ENCODE results near the gene CERCAM. TPM values are rescaled to one million over a fixed set of nuclear protein-coding genes. Genes with fewer than 3 reads are reported as not detected.

CERCAM gene
- total RNA-seq, 1 donor from 2014 or later, result 9.3 TPM

GRCh38 chr9:128457207-128457606 lies 36.5 kb downstream of the CERCAM start:
- Mint-ChIP-seq H3K36me3 (ENCODE audit: low read depth) (peaks cover 31% of the 10 kb centered on the region), H3K9me3 (no peaks in the 10 kb centered on the region), H3K27me3 (ENCODE audit: low read depth) (no peaks in the 10 kb centered on the region), H3K27ac (peak overlapping the region; percentile 65), H3K4me1 (ENCODE audit: low read depth) (peaks cover 12% of the 10 kb centered on the region), H3K4me3 (ENCODE audit: low read depth) (peak overlapping the region; percentile 93)
- no peak for DNase-seq (ENCODE audit: low spot score)
- intact Hi-C loops (cut with micrococcal nuclease), result loop anchor here (5.0 kb wide), 1 partner anchor 95 kb away; the partner anchor contains the start of gene SPTAN1

DNA sequence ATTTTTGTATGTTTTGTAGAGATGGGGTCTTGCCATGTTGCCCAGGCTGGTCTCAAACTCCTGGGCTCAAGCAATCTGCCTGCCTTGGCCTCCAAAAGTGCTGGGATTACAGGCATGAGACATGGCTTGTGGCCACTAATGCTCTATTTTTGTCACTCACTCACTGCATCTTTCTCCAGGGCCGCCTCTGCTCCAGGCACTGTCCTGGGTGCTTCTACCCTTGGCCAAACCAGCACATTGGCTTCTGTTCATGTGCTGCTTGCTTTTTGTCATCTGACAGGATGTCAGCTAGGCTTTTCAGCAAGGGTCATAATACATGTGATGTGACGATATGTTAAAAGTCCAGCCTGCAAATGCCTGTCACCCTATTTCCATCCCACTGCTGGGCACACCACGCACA lies 38.4 kb downstream of the CERCAM start:
- Mint-ChIP-seq H3K4me1 (ENCODE audit: low read depth) (peaks cover 12% of the 10 kb centered on the region), H3K27ac (no peak overlapping the region), H3K27me3 (ENCODE audit: low read depth) (no peaks in the 10 kb centered on the region), H3K9me3 (no peaks in the 10 kb centered on the region), H3K36me3 (ENCODE audit: low read depth) (peaks cover 44% of the 10 kb centered on the region), H3K4me3 (ENCODE audit: low read depth) (peak overlapping the region; percentile 13)
- intact Hi-C loops (cut with micrococcal nuclease), result loop anchor here (5.0 kb wide), 1 partner anchor 93 kb away; the partner anchor contains the start of gene SPTAN1
- DNase-seq (ENCODE audit: low spot score), result no peak

DNA sequence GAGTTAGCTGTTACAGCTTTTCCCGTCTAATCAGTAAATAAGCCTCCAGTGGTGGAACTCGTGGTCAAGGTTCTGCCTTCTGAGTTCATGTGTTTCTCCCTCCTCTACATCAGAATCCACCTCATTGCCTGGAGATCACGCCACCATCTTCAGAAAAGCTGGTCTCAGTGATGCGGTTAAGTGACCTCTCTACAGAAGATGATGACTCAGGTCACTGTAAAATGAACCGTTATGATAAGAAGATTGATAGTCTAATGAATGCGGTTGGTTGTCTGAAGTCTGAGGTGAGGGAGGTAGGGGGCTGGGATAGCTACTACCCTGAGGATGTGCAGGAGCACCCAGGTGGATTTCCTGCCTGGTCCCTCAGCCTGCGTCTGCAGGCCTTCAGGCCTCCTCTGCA lies 48.4 kb downstream of the CERCAM start:
- intact Hi-C loops (cut with micrococcal nuclease), result no loop called here
- Mint-ChIP-seq H3K4me1 (ENCODE audit: low read depth) (no peaks in the 10 kb centered on the region), H3K36me3 (ENCODE audit: low read depth) (peaks cover 39% of the 10 kb centered on the region), H3K27ac (no peak overlapping the region), H3K27me3 (ENCODE audit: low read depth) (no peaks in the 10 kb centered on the region), H3K4me3 (ENCODE audit: low read depth) (no peak overlapping the region), H3K9me3 (no peaks in the 10 kb centered on the region)
- DNase-seq (ENCODE audit: low spot score), result no peak

- intact Hi-C loops (cut with micrococcal nuclease), result no loop called here
- no peak for DNase-seq (ENCODE audit: low spot score)
- no peak overlapping the region for H3K4me3 Mint-ChIP-seq (ENCODE audit: low read depth)
- H3K27ac Mint-ChIP-seq, result no peak overlapping the region
- H3K27me3 Mint-ChIP-seq (ENCODE audit: low read depth), result no peaks in the 10 kb centered on the region
- H3K9me3 Mint-ChIP-seq, result no peaks in the 10 kb centered on the region
- H3K4me1 Mint-ChIP-seq (ENCODE audit: low read depth), result no peaks in the 10 kb centered on the region
- peaks cover 45% of the 10 kb centered on the region for H3K36me3 Mint-ChIP-seq (ENCODE audit: low read depth)
Measured at GRCh38 chr9:128470560-128470959, 49.9 kb downstream of the CERCAM start.

GRCh38 chr9:128473104-128473503 lies 52.4 kb downstream of the CERCAM start:
- intact Hi-C loops (cut with micrococcal nuclease), result no loop called here
- Mint-ChIP-seq H3K4me1 (ENCODE audit: low read depth) (no peaks in the 10 kb centered on the region), H3K36me3 (ENCODE audit: low read depth) (peaks cover 44% of the 10 kb centered on the region), H3K27ac (no peak overlapping the region), H3K4me3 (ENCODE audit: low read depth) (no peak overlapping the region), H3K9me3 (no peaks in the 10 kb centered on the region), H3K27me3 (ENCODE audit: low read depth) (no peaks in the 10 kb centered on the region)
- no peak for DNase-seq (ENCODE audit: low spot score)

DNA sequence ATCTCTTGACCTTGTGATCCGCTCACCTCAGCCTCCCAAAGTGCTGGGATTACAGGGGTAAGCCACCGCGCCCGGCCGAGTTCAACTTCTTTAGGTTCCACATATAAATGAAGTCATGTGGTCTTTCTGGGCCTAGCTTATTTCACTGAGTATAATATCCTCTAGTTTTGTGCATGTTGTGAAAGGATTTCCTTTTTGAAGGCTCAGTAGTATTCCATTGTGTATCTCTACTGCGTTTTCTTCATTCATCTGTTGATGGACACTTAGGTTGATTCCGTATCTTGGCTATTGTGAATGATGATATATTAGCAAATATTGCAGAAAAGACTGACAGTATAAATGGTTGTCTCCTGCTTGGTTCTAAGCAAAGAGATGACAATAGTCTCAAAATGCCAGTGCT lies 55.2 kb downstream of the CERCAM start:
- peaks cover 44% of the 10 kb centered on the region for H3K36me3 Mint-ChIP-seq (ENCODE audit: low read depth)
- H3K4me1 Mint-ChIP-seq (ENCODE audit: low read depth), result no peaks in the 10 kb centered on the region
- no peak overlapping the region for H3K27ac Mint-ChIP-seq
- intact Hi-C loops (cut with micrococcal nuclease), result no loop called here
- H3K9me3 Mint-ChIP-seq, result no peaks in the 10 kb centered on the region
- no peak for DNase-seq (ENCODE audit: low spot score)
- no peak overlapping the region for H3K4me3 Mint-ChIP-seq (ENCODE audit: low read depth)
- H3K27me3 Mint-ChIP-seq (ENCODE audit: low read depth), result no peaks in the 10 kb centered on the region

- no peak overlapping the region for H3K4me3 Mint-ChIP-seq (ENCODE audit: low read depth)
- no peaks in the 10 kb centered on the region for H3K4me1 Mint-ChIP-seq (ENCODE audit: low read depth)
- H3K27me3 Mint-ChIP-seq (ENCODE audit: low read depth), result no peaks in the 10 kb centered on the region
- intact Hi-C loops (cut with micrococcal nuclease), result no loop called here
- no peak overlapping the region for H3K27ac Mint-ChIP-seq
- no peak for DNase-seq (ENCODE audit: low spot score)
- H3K9me3 Mint-ChIP-seq, result no peaks in the 10 kb centered on the region
- H3K36me3 Mint-ChIP-seq (ENCODE audit: low read depth), result peaks cover 47% of the 10 kb centered on the region
Measured at GRCh38 chr9:128479262-128479661, 58.6 kb downstream of the CERCAM start.

DNA sequence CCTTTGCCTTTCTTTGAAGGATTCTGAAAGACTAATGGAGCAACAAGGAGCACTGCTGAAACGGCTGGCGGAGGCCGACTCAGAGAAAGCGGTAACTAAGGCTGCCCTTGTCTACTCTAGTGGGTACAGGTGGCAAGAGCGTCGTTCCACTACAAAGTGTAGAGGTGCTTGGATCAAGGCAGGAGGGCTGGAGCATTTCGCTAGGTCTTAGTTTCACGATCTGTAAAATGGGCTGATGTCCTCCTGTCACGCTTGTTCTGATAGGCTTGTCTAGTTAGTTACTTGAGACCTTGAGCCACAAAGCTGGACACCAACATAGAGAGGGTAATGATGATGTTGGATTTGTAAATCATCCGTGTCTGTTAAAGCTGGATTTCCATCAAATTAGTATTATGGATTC lies 60.9 kb downstream of the CERCAM start:
- intact Hi-C loops (cut with micrococcal nuclease), result no loop called here
- DNase-seq (ENCODE audit: low spot score), result no peak
- Mint-ChIP-seq H3K4me3 (ENCODE audit: low read depth) (no peak overlapping the region), H3K36me3 (ENCODE audit: low read depth) (peaks cover 51% of the 10 kb centered on the region), H3K4me1 (ENCODE audit: low read depth) (no peaks in the 10 kb centered on the region), H3K27me3 (ENCODE audit: low read depth) (no peaks in the 10 kb centered on the region), H3K9me3 (no peaks in the 10 kb centered on the region), H3K27ac (no peak overlapping the region)

GRCh38 chr9:128482186-128482585 lies 61.5 kb downstream of the CERCAM start:
- intact Hi-C loops (cut with micrococcal nuclease), result no loop called here
- peaks cover 56% of the 10 kb centered on the region for H3K36me3 Mint-ChIP-seq (ENCODE audit: low read depth)
- H3K9me3 Mint-ChIP-seq, result no peaks in the 10 kb centered on the region
- H3K4me1 Mint-ChIP-seq (ENCODE audit: low read depth), result no peaks in the 10 kb centered on the region
- H3K27ac Mint-ChIP-seq, result no peak overlapping the region
- DNase-seq (ENCODE audit: low spot score), result no peak
- H3K27me3 Mint-ChIP-seq (ENCODE audit: low read depth), result no peaks in the 10 kb centered on the region
- no peak overlapping the region for H3K4me3 Mint-ChIP-seq (ENCODE audit: low read depth)

GRCh38 chr9:128484686-128485413 lies 64.2 kb downstream of the CERCAM start:
- H3K4me3 Mint-ChIP-seq (ENCODE audit: low read depth), result no peak overlapping the region
- no peak for DNase-seq (ENCODE audit: low spot score)
- H3K27ac Mint-ChIP-seq, result no peak overlapping the region
- intact Hi-C loops (cut with micrococcal nuclease), result no loop called here
- H3K4me1 Mint-ChIP-seq (ENCODE audit: low read depth), result no peaks in the 10 kb centered on the region
- H3K36me3 Mint-ChIP-seq (ENCODE audit: low read depth), result peaks cover 70% of the 10 kb centered on the region
- H3K9me3 Mint-ChIP-seq, result no peaks in the 10 kb centered on the region
- H3K27me3 Mint-ChIP-seq (ENCODE audit: low read depth), result no peaks in the 10 kb centered on the region

- no peaks in the 10 kb centered on the region for H3K27me3 Mint-ChIP-seq (ENCODE audit: low read depth)
- H3K4me3 Mint-ChIP-seq (ENCODE audit: low read depth), result no peak overlapping the region
- no peaks in the 10 kb centered on the region for H3K9me3 Mint-ChIP-seq
- no peak overlapping the region for H3K27ac Mint-ChIP-seq
- intact Hi-C loops (cut with micrococcal nuclease), result no loop called here
- no peak for DNase-seq (ENCODE audit: low spot score)
- peaks cover 75% of the 10 kb centered on the region for H3K36me3 Mint-ChIP-seq (ENCODE audit: low read depth)
- no peaks in the 10 kb centered on the region for H3K4me1 Mint-ChIP-seq (ENCODE audit: low read depth)
Measured at GRCh38 chr9:128485414-128485855, 64.8 kb downstream of the CERCAM start.

GRCh38 chr9:128486201-128486600 lies 65.5 kb downstream of the CERCAM start:
- no peak overlapping the region for H3K4me3 Mint-ChIP-seq (ENCODE audit: low read depth)
- intact Hi-C loops (cut with micrococcal nuclease), result no loop called here
- H3K9me3 Mint-ChIP-seq, result no peaks in the 10 kb centered on the region
- no peak for DNase-seq (ENCODE audit: low spot score)
- no peaks in the 10 kb centered on the region for H3K4me1 Mint-ChIP-seq (ENCODE audit: low read depth)
- H3K27me3 Mint-ChIP-seq (ENCODE audit: low read depth), result no peaks in the 10 kb centered on the region
- no peak overlapping the region for H3K27ac Mint-ChIP-seq
- peaks cover 74% of the 10 kb centered on the region for H3K36me3 Mint-ChIP-seq (ENCODE audit: low read depth)
